HL-60 (cell line): Measurements from ENCODE around the gene BCAS3.

ENCODE experiments used
- DNase-seq, 2 experiments: peaks; one replicate each; pipeline ENCODE4 v3.0.0-alpha.2; 2010 to 2020; ENCODE audit warnings: low read depth in 1 of 2, low spot score in 1 of 2
- H3K27ac ChIP-seq: fragments of 250-450 bp; sonication (Bioruptor Pico); replicated peaks from 2 replicates; pipeline ENCODE4 v1.5.1; 2020; ENCODE audit warnings: mild to moderate bottlenecking, moderate library complexity
- H3K27me3 ChIP-seq: fragments of 250-450 bp; sonication (Bioruptor Pico); 2 replicates; pipeline ENCODE4 v1.5.1; 2021; ENCODE audit warnings: mild to moderate bottlenecking, moderate library complexity; ENCODE audit not compliant: insufficient read depth, poor library complexity, severe bottlenecking
- H3K4me3 ChIP-seq: replicated peaks from 2 replicates; pipeline ENCODE4 v1.5.1; 2011; ENCODE audit warnings: mild to moderate bottlenecking, control low read depth, low read length; ENCODE audit not compliant: insufficient read depth
- GABPA ChIP-seq: IDR thresholded peaks from 2 replicates; pipeline ENCODE4 v1.6.1; 2012; ENCODE audit warnings: low read depth
- POLR2AphosphoS5 ChIP-seq: IDR thresholded peaks from 2 replicates; pipeline ENCODE4 v1.6.1; 2012; ENCODE audit warnings: low read depth
- SPI1 ChIP-seq: IDR thresholded peaks from 2 replicates; pipeline ENCODE4 v1.6.1; 2012; ENCODE audit warnings: low read depth, mild to moderate bottlenecking, borderline replicate concordance
- TF ChIP-seq, protein P1 (sequence below): IDR thresholded peaks from one replicate; pipeline ENCODE4 v1.5.1; 2011; ENCODE audit warnings: low read length, control low read depth, inconsistent platforms; ENCODE audit not compliant: insufficient read depth
- TF ChIP-seq, protein P2 (sequence below): IDR thresholded peaks from 2 replicates; pipeline ENCODE4 v1.6.1; 2012; ENCODE audit warnings: low read depth; ENCODE audit not compliant: insufficient replicate concordance

BCAS3 gene

DNA sequence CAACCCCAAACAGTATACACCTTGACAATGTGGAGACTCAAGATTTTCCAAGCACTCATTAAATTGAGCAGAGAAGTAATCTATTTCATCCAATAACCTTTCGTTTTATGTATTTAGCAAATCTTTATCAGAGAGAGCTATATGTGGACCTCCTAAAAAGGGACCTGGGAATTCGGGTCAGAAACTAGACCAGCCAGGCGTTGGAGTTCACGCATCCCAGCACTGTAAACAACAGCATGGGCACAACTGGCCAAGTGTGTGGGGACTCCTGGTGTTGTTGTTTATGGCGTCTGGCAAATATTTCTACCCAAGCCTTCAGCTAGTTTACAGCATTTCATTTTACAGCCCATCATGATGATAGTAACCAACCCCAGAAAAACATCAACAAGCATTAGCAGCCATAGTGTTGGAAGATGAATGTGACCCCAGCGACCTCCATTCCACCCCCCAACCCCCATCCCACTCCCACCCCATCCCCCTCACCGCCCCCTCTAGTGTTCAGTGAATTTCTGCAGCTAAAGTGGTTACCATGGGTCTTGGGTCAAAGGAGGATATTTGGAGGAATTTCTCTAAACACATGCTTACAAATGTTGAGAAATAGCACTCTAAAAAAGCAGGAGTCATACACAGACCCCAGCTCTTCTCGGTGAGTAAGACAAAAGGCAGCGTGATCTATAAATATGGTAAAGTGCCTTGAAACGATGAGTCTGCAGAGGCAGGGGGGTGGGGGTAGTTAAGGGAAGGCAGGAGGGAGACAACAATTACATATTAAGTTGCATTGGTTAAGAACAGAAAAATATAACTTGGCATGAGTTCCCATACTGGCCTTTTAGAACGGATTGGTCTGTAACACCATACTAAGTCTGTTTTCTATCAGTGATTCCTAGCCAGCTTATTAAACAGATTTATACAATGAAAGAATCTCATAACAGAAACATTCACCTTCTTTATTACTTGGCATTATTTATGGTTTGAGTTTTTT is 630.5 kb downstream of the BCAS3 start:
- TF ChIP-seq, protein P1, sequence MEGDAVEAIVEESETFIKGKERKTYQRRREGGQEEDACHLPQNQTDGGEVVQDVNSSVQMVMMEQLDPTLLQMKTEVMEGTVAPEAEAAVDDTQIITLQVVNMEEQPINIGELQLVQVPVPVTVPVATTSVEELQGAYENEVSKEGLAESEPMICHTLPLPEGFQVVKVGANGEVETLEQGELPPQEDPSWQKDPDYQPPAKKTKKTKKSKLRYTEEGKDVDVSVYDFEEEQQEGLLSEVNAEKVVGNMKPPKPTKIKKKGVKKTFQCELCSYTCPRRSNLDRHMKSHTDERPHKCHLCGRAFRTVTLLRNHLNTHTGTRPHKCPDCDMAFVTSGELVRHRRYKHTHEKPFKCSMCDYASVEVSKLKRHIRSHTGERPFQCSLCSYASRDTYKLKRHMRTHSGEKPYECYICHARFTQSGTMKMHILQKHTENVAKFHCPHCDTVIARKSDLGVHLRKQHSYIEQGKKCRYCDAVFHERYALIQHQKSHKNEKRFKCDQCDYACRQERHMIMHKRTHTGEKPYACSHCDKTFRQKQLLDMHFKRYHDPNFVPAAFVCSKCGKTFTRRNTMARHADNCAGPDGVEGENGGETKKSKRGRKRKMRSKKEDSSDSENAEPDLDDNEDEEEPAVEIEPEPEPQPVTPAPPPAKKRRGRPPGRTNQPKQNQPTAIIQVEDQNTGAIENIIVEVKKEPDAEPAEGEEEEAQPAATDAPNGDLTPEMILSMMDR = no peak
- no peak for TF ChIP-seq GABPA
- Histone ChIP-seq H3K27me3 (no peaks in the 10 kb centered on the region), H3K27ac (no peak overlapping the region), H3K4me3 (no peak overlapping the region)
- DNase-seq = no peak

DNA sequence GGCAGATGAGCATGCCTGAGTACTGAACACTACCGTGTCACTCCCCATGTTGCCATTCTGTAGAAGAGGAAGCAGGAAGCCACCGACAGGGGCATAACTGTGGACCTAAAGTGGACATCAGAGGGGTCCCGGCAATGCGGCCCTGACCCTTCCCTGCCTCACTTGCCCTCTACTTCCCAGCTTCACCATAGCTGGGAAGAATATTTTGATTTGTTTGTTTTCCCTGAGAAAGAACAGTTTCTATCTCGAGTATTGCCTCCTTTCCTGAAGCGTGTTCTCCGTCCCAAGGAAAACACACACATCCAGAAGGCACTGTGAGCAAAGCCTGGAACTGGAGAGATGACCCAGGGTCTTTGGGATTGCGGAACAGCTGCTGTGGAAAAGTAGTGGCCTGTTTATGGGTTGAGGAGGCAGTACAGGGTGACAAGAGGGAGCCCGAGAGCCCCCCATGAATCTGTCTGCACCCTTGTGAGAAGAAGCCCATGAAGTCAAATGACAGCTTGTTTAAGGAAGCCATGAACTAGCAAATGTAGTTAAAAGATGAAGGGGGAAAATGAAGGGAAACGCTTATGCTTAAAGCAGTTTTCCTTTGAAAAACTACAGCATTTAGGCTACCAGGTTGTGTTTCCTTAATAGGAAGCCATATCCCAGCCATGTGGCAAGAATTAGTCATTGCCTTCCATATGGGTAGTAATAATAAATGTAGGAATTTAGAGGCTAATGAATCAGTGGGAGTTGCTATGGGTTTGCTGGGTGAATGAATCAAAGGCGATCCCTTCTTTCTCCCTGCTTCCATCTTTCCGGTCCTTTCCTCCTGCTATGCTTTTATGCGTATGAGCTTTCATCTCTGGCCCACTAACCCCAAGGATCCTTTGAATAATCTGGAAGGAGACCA is 632.0 kb downstream of the BCAS3 start:
- Histone ChIP-seq H3K27me3 (no peaks in the 10 kb centered on the region), H3K27ac (no peak overlapping the region), H3K4me3 (no peak overlapping the region)
- TF ChIP-seq, protein P1 = no peak
- TF ChIP-seq, protein P2, sequence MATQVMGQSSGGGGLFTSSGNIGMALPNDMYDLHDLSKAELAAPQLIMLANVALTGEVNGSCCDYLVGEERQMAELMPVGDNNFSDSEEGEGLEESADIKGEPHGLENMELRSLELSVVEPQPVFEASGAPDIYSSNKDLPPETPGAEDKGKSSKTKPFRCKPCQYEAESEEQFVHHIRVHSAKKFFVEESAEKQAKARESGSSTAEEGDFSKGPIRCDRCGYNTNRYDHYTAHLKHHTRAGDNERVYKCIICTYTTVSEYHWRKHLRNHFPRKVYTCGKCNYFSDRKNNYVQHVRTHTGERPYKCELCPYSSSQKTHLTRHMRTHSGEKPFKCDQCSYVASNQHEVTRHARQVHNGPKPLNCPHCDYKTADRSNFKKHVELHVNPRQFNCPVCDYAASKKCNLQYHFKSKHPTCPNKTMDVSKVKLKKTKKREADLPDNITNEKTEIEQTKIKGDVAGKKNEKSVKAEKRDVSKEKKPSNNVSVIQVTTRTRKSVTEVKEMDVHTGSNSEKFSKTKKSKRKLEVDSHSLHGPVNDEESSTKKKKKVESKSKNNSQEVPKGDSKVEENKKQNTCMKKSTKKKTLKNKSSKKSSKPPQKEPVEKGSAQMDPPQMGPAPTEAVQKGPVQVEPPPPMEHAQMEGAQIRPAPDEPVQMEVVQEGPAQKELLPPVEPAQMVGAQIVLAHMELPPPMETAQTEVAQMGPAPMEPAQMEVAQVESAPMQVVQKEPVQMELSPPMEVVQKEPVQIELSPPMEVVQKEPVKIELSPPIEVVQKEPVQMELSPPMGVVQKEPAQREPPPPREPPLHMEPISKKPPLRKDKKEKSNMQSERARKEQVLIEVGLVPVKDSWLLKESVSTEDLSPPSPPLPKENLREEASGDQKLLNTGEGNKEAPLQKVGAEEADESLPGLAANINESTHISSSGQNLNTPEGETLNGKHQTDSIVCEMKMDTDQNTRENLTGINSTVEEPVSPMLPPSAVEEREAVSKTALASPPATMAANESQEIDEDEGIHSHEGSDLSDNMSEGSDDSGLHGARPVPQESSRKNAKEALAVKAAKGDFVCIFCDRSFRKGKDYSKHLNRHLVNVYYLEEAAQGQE = no peak
- no peak for TF ChIP-seq SPI1
- TF ChIP-seq GABPA = no peak
- TF ChIP-seq POLR2AphosphoS5 = no peak
- DNase-seq = no peak

- Histone ChIP-seq H3K4me3 (no peak overlapping the region), H3K27me3 (no peaks in the 10 kb centered on the region), H3K27ac (no peak overlapping the region)
- no peak for DNase-seq
- TF ChIP-seq, protein P1 = no peak
- TF ChIP-seq SPI1 (no peak), GABPA (no peak), POLR2AphosphoS5 (no peak)
- TF ChIP-seq, protein P2 = no peak
These were observed 632.9 kb downstream of the BCAS3 start for GRCh38 chr17:61310590-61310989.
